H9 (cell line): ENCODE measurements around the gene TMCO4. TPM values are rescaled to one million over a fixed set of nuclear protein-coding genes. Genes with fewer than 3 reads are reported as not detected.

Source experiments
- DNase-seq: peaks from one replicate; pipeline ENCODE4 v3.0.0-alpha.2; 2017
- H2AFZ ChIP-seq: one replicate; pipeline ENCODE4 v1.6.1; 2013; ENCODE audit warnings: mild to moderate bottlenecking, low read length, control low read depth, moderate library complexity
- H2AK5ac ChIP-seq: 2 replicates; pipeline ENCODE4 v1.6.1; 2013; ENCODE audit warnings: low read length, control low read depth, mixed read lengths; ENCODE audit not compliant: insufficient read length
- H2BK120ac ChIP-seq: one replicate; pipeline ENCODE4 v1.6.1; 2013; ENCODE audit warnings: low read depth, mild to moderate bottlenecking, low read length, control low read depth, inconsistent platforms; ENCODE audit not compliant: poor library complexity, severe bottlenecking
- H2BK12ac ChIP-seq: 2 replicates; pipeline ENCODE4 v1.6.1; 2013; ENCODE audit warnings: low read length, control low read depth, mixed read lengths, low read depth; ENCODE audit not compliant: insufficient read length
- H2BK15ac ChIP-seq: 2 replicates; pipeline ENCODE4 v1.6.1; 2013; ENCODE audit warnings: low read depth, low read length, control low read depth
- H2BK20ac ChIP-seq: one replicate; pipeline ENCODE4 v1.6.1; 2013; ENCODE audit warnings: low read depth, mild to moderate bottlenecking, low read length, control low read depth, inconsistent platforms; ENCODE audit not compliant: poor library complexity, severe bottlenecking
- H2BK5ac ChIP-seq: 2 replicates; pipeline ENCODE4 v1.6.1; 2013; ENCODE audit warnings: low read length, control low read depth, mixed read lengths; ENCODE audit not compliant: insufficient read length
- H3K14ac ChIP-seq: 2 replicates; pipeline ENCODE4 v1.6.1; 2013; ENCODE audit warnings: low read length, control low read depth; ENCODE audit not compliant: insufficient read depth
- H3K18ac ChIP-seq: 2 replicates; pipeline ENCODE4 v1.6.1; 2013; ENCODE audit warnings: low read depth, mild to moderate bottlenecking, mixed read lengths, low read length, control low read depth; ENCODE audit not compliant: insufficient read length
- H3K23ac ChIP-seq: 2 replicates; pipeline ENCODE4 v1.6.1; 2013; ENCODE audit warnings: low read length, control low read depth, mixed read lengths, low read depth; ENCODE audit not compliant: insufficient read length
- H3K23me2 ChIP-seq: 2 replicates; pipeline ENCODE4 v1.6.1; 2013; ENCODE audit warnings: low read depth, mild to moderate bottlenecking, mixed read lengths, low read length, control low read depth; ENCODE audit not compliant: insufficient read length, poor library complexity, severe bottlenecking
- H3K27ac ChIP-seq: 2 replicates; pipeline ENCODE4 v1.5.1; 2013; ENCODE audit warnings: low read length, control low read depth, mixed read lengths, low read depth; ENCODE audit not compliant: insufficient read length
- H3K27me3 ChIP-seq: 2 replicates; pipeline ENCODE4 v1.6.1; 2013; ENCODE audit warnings: low read length, control low read depth, inconsistent platforms; ENCODE audit not compliant: insufficient read depth
- H3K4ac ChIP-seq: 2 replicates; pipeline ENCODE4 v1.6.1; 2013; ENCODE audit warnings: low read depth, mild to moderate bottlenecking, control low read depth, inconsistent platforms, low read length, moderate library complexity
- H3K4me1 ChIP-seq: 2 replicates; pipeline ENCODE4 v1.6.1; 2013; ENCODE audit warnings: low read length, control low read depth, inconsistent platforms; ENCODE audit not compliant: insufficient read depth
- H3K4me2 ChIP-seq: 2 replicates; pipeline ENCODE4 v1.6.1; 2013; ENCODE audit warnings: low read length, control low read depth, mixed read lengths; ENCODE audit not compliant: insufficient read length, insufficient read depth
- H3K56ac ChIP-seq: 2 replicates; pipeline ENCODE4 v1.6.1; 2013; ENCODE audit warnings: low read depth, mild to moderate bottlenecking, mixed read lengths, low read length, control low read depth; ENCODE audit not compliant: insufficient read length
- H3K79me1 ChIP-seq: 2 replicates; pipeline ENCODE4 v1.6.1; 2013; ENCODE audit warnings: low read depth, mild to moderate bottlenecking, moderate library complexity, low read length, control low read depth, inconsistent platforms; ENCODE audit not compliant: insufficient read depth, poor library complexity, severe bottlenecking
- H3K79me2 ChIP-seq: 2 replicates; pipeline ENCODE4 v1.6.1; 2013; ENCODE audit warnings: low read length, control low read depth, inconsistent platforms; ENCODE audit not compliant: insufficient read depth
- H3K9ac ChIP-seq: 2 replicates; pipeline ENCODE4 v1.6.1; 2013; ENCODE audit warnings: low read length, control low read depth, mixed read lengths; ENCODE audit not compliant: insufficient read length; ENCODE audit errors: extremely low read depth
- H3K9me3 ChIP-seq: one replicate; pipeline ENCODE4 v1.6.1; 2013; ENCODE audit warnings: low read depth, low read length, inconsistent platforms; ENCODE audit not compliant: control insufficient read depth
- H3T11ph ChIP-seq: one replicate; pipeline ENCODE4 v1.6.1; 2013; ENCODE audit warnings: mild to moderate bottlenecking, low read length, control low read depth, inconsistent platforms
- H4K20me1 ChIP-seq: one replicate; pipeline ENCODE4 v1.6.1; 2013; ENCODE audit not compliant: control insufficient read depth, insufficient read length, insufficient read depth
- H4K5ac ChIP-seq: 2 replicates; pipeline ENCODE4 v1.6.1; 2013; ENCODE audit warnings: low read depth, mild to moderate bottlenecking, mixed read lengths, low read length, control low read depth; ENCODE audit not compliant: insufficient read length
- H4K8ac ChIP-seq: replicated peaks from 2 replicates; pipeline ENCODE4 v1.6.1; 2013; ENCODE audit warnings: low read length, control low read depth, mixed read lengths, low read depth; ENCODE audit not compliant: insufficient read length
- H4K91ac ChIP-seq: 2 replicates; pipeline ENCODE4 v1.6.1; 2013; ENCODE audit warnings: low read depth, mild to moderate bottlenecking, moderate library complexity, mixed read lengths, low read length, control low read depth; ENCODE audit not compliant: insufficient read length
- H3K27ac Mint-ChIP-seq, 3 experiments: 2 replicates in 2 of 3; 3 replicates in 1 of 3; pipeline ENCODE4 v1.8.0; 2020 to 2021; ENCODE audit warnings: mixed read lengths in 3 of 3, mild to moderate bottlenecking in 1 of 3, moderate library complexity in 1 of 3
- H3K27me3 Mint-ChIP-seq: 2 replicates; pipeline ENCODE4 v1.8.0; 2021; ENCODE audit warnings: low read depth, mild to moderate bottlenecking, moderate library complexity, mixed read lengths
- H3K36me3 Mint-ChIP-seq, 3 experiments: 2 replicates in 2 of 3; 3 replicates in 1 of 3; pipeline ENCODE4 v1.8.0; 2020 to 2021; ENCODE audit warnings: low read depth in 3 of 3, mixed read lengths in 3 of 3; ENCODE audit not compliant: insufficient read depth in 1 of 3
- H3K4me1 Mint-ChIP-seq, 2 experiments: 2 replicates each; pipeline ENCODE4 v1.8.0; 2020; ENCODE audit warnings: mixed read lengths in 2 of 2
- H3K4me3 Mint-ChIP-seq, 2 experiments: 2 replicates in 1 of 2; 3 replicates in 1 of 2; pipeline ENCODE4 v1.8.0; 2020 to 2021; ENCODE audit warnings: mild to moderate bottlenecking in 2 of 2, mixed read lengths in 2 of 2, moderate library complexity in 1 of 2
- H3K9me3 Mint-ChIP-seq, 2 experiments: 2 replicates in 1 of 2; 3 replicates in 1 of 2; pipeline ENCODE4 v1.8.0; 2020; ENCODE audit warnings: mild to moderate bottlenecking in 2 of 2, mixed read lengths in 2 of 2, moderate library complexity in 1 of 2
- CTCF ChIP-seq: fragments of 200-600 bp; sonication (generic); conservative IDR thresholded peaks from 3 replicates; pipeline ENCODE4 v1.8.0; 2021; ENCODE audit warnings: antibody characterized with exemption, mild to moderate bottlenecking
- WGBS: extraction: QIAGEN DNeasy Blood & Tissue Kit; methylation state at CpG from one replicate; pipeline ENCODE4 v1.1.7; 2013; ENCODE audit warnings: missing lambda C conversion rate, low lambda C conversion rate, mixed read lengths; ENCODE audit not compliant: insufficient read length; ENCODE audit errors: extremely low coverage; 5-methylcytosine and 5-hydroxymethylcytosine counted together
- total RNA-seq: library from RNA; stranded (reverse); gene quantifications from 2 replicates; pipeline ENCODE4 v1.2.1, GENCODE V29; 2021

TMCO4 gene
- total RNA-seq, 1 experiment from 2014 or later, result 4.0 TPM

GRCh38 chr1:19675797-19676196 is 123.9 kb downstream of the TMCO4 start:
- Histone ChIP-seq H2BK20ac (no peak overlapping the region), H3K79me1 (no peaks in the 10 kb centered on the region), H3K23ac (no peak overlapping the region), H3K4me2 (no peak overlapping the region), H3K27me3 (no peaks in the 10 kb centered on the region), H4K20me1 (no peaks in the 10 kb centered on the region), H3T11ph (no peak overlapping the region), H2AK5ac (no peak overlapping the region), H3K4me1 (no peaks in the 10 kb centered on the region), H3K18ac (no peak overlapping the region), H2BK12ac (no peak overlapping the region), H3K23me2 (no peaks in the 10 kb centered on the region), H3K4ac (no peak overlapping the region), H2BK5ac (no peak overlapping the region), H3K79me2 (no peaks in the 10 kb centered on the region), H3K14ac (no peak overlapping the region), H2BK120ac (no peak overlapping the region), H3K9ac (no peak overlapping the region), H2BK15ac (no peak overlapping the region), H4K8ac (no peak overlapping the region), H3K56ac (no peak overlapping the region), H4K91ac (no peak overlapping the region), H4K5ac (no peak overlapping the region), H2AFZ (no peak overlapping the region), H3K27ac (no peak overlapping the region), H3K9me3 (no peaks in the 10 kb centered on the region)
- no peaks in the 10 kb centered on the region for H3K36me3 Mint-ChIP-seq
- no peak for TF ChIP-seq CTCF
- no peaks in the 10 kb centered on the region for H3K9me3 Mint-ChIP-seq
- no peak for DNase-seq
- no peak overlapping the region for H3K4me3 Mint-ChIP-seq
- H3K4me1 Mint-ChIP-seq, result peaks cover 8 to 29% of the 10 kb centered on the region in 2 experiments
- no CpG with 5 or more reads among the region's 5 CpGs for WGBS
- peaks cover 50% of the 10 kb centered on the region for H3K27me3 Mint-ChIP-seq
- H3K27ac Mint-ChIP-seq, result no peak overlapping the region; a peak in 1 of 7 replicates
